NT2/D1 (cell line): ENCODE results near the gene SLC35F3.
A peak's percentile ranks its signal among the peaks of the same experiment; 100 is the strongest.

Experiments used
- DNase-seq: peaks from one replicate; pipeline ENCODE4 v3.0.0-alpha.2; 2011; ENCODE audit warnings: low read depth, low spot score
- H3K27me3 ChIP-seq: 2 replicates; pipeline ENCODE4 v1.6.0; 2011; ENCODE audit warnings: mild to moderate bottlenecking; ENCODE audit not compliant: insufficient read length, insufficient read depth
- H3K36me3 ChIP-seq: 2 replicates; pipeline ENCODE4 v1.6.1; 2011; ENCODE audit warnings: mild to moderate bottlenecking, low read length, mixed read lengths; ENCODE audit not compliant: insufficient read depth, insufficient read length
- H3K4me1 ChIP-seq: 2 replicates; pipeline ENCODE4 v1.5.1; 2011; ENCODE audit not compliant: insufficient read depth, insufficient read length
- H3K4me3 ChIP-seq: 2 replicates; pipeline ENCODE4 v1.5.1; 2011; ENCODE audit warnings: low read depth; ENCODE audit not compliant: insufficient read length
- H3K9ac ChIP-seq: 2 replicates; pipeline ENCODE4 v1.6.0; 2011; ENCODE audit warnings: low read depth; ENCODE audit not compliant: insufficient read length
- H3K9me3 ChIP-seq: 2 replicates; pipeline ENCODE4 v1.5.1; 2011; ENCODE audit warnings: mild to moderate bottlenecking, low read length; ENCODE audit not compliant: insufficient read depth
- SUZ12 ChIP-seq: IDR thresholded peaks from 2 replicates; pipeline ENCODE4 v1.6.1; 2011; ENCODE audit not compliant: insufficient read length, insufficient read depth; ENCODE audit errors: extremely low read depth
- YY1 ChIP-seq: IDR thresholded peaks from 2 replicates; pipeline ENCODE4 v1.6.1; 2011; ENCODE audit not compliant: insufficient read length, insufficient read depth
- ZNF274 ChIP-seq: IDR thresholded peaks from 2 replicates; pipeline ENCODE4 v1.6.1; 2011; ENCODE audit warnings: mild to moderate bottlenecking, low read depth, low read length

SLC35F3 gene

DNA sequence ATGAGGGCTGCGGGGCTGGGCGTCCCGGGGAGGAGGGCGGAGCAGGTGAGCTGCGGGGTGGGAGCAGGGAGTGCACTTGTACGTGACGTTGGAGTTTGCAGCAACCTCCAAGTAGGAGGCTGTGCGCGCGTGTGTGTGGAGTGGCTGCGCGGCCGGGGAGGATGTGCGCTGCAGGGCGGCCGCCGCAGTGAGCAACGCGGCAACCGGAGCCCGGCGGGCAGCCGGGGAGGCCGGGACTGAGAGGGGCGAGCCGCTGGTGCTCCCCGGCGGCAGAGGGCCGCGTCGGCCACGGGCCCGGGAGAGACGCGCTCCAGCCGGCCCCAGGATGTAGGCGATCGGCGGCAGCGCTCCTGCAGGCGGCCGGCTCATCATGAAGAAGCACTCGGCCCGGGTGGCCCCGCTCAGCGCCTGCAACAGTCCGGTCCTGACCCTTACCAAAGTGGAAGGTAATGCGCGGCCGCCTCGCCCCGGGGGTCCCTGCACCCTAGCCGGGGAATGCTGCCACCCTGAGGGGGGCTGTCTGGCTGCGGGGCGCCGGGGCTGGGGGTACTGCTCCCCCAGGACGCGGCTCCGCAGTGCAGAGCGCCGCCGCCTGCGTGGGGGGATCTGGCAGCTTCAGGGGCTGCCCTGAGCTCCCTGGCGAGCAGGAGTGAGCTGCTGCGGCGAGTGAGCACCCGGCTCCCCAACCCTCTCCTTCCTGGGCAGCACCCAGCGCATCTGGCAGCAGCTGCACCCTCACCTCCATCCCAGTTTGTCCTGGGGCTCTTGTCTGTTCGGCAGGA is 309.8 kb downstream of the SLC35F3 start:
- TF ChIP-seq SUZ12 (peak; percentile 37), ZNF274 (no peak)
- Histone ChIP-seq H3K4me1 (peaks cover 6% of the 10 kb centered on the region), H3K9ac (peak overlapping the region; percentile 67), H3K27me3 (peaks cover 36% of the 10 kb centered on the region), H3K4me3 (peak overlapping the region; percentile 67), H3K9me3 (peaks cover 12% of the 10 kb centered on the region), H3K36me3 (no peaks in the 10 kb centered on the region)
- DNase-seq, result peak; percentile 28

DNA sequence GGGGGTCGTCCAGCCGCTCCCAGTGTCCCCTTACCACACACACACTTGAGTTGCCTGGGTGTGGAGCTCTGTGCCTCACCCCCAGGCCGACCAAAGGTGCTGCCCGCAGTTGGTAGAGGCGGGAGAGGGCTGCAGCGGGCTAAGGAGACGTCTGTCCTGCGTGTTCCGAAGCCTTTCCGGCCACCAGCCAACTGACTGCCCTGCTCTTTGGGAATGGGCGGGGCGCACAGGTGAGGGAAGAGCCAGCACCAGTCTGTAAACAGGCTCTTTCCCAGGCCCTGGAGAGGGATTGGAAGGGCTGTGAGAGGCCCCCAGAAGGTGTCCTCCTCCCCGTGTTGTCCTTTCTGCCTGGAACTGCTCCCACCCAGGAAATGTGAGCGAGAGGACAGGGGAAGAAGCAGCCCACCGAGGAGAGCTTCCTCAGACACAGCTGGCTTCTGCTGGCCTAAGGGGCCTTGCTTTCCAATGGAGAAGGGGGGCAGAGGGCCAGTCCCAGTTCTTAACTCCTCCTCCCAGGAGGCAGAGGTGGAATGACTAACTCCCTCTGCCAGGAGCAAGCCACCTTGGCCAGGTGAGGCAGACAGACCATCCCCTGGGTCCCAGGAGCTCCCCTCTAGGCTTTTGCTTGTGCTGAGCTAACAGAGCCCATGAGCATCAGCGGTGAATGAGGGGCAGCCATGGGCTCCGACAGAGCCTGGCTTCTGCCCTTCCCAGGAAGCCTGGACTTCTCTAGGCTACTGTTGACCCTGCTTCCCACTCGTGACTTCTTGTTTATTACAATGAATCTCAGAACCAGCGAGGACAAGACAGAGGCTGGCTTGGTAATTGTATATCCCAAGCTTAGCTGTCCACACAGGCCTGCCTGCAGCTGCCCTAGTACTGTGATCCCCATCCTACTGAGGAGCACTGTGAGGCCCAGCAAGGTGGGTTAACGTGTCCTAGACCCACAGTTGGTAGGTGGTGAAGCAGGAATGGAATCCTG is 310.7 kb downstream of the SLC35F3 start:
- no peak for DNase-seq
- no peaks in the 10 kb centered on the region for H3K36me3 ChIP-seq
- H3K4me1 ChIP-seq, result peaks cover 6% of the 10 kb centered on the region
- peaks cover 36% of the 10 kb centered on the region for H3K27me3 ChIP-seq
- H3K4me3 ChIP-seq, result peak overlapping the region; percentile 67
- TF ChIP-seq YY1 (no peak), SUZ12 (no peak), ZNF274 (no peak)
- H3K9me3 ChIP-seq, result peaks cover 3% of the 10 kb centered on the region; the same call in 1 of the 2 replicates
- peak overlapping the region; percentile 67 for H3K9ac ChIP-seq

DNA sequence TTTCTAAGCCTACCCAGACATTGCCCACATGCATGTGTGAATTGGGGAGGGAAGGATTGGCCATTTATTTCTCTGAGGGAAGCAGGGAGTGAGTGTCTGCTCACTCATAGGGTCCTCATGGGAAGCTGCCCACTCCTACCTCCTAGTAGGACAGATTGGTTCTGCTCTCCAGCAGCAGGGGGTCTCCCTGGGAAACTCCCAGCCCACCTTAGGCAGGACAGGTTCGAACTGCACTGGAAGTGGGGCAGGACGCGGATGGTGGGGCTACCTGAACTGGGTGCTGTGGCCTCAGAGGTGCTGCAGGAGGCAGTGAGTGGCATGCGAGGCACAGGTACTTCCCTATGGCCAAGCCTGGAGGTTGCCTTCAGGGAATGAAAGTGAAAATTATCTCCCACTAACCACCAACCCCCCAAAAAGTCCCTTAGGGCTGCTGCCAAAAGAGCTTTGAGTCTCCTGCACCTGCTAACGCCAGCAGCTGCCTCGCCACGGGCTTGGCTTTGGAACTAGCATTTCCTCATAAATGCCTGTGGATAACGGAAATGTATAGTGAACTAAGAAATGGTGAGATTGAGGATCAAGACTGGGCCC is 311.7 kb downstream of the SLC35F3 start:
- DNase-seq, result no peak
- Histone ChIP-seq H3K9ac (no peak overlapping the region), H3K9me3 (no peaks in the 10 kb centered on the region), H3K4me3 (no peak overlapping the region), H3K36me3 (no peaks in the 10 kb centered on the region), H3K4me1 (peaks cover 6% of the 10 kb centered on the region), H3K27me3 (peaks cover 36% of the 10 kb centered on the region)
- TF ChIP-seq SUZ12 (no peak), YY1 (no peak), ZNF274 (no peak)

DNA sequence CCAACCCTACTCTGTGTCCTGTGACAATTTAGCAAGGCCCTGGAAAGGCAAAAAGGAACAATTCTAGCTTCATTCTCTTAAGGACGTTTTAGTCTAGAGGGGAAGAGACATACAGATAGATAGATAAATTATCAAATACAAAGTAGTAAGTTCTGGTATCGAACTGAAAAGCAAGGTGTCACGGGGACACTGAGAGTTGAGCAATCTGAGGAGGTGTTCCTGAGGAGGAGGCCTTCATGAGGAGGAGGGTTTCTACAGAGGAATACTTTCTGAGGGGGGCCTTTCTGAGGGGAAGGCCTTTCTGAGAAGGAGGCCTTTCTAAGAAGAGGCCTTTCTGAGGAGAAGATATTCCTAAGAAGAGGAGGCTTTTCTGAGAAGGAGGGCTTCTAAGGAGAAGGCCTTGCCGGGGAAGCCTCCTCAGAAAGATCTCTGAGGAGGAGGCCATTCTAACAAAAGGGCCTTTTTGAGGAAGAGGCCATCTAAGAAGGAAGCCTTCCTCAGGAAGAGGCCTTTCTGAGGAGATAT is 312.9 kb downstream of the SLC35F3 start:
- DNase-seq, result no peak
- Histone ChIP-seq H3K36me3 (no peaks in the 10 kb centered on the region), H3K27me3 (peaks cover 36% of the 10 kb centered on the region), H3K9me3 (no peaks in the 10 kb centered on the region), H3K9ac (no peak overlapping the region), H3K4me1 (peaks cover 6% of the 10 kb centered on the region), H3K4me3 (no peak overlapping the region)
- TF ChIP-seq YY1 (no peak), SUZ12 (no peak), ZNF274 (no peak)

DNA sequence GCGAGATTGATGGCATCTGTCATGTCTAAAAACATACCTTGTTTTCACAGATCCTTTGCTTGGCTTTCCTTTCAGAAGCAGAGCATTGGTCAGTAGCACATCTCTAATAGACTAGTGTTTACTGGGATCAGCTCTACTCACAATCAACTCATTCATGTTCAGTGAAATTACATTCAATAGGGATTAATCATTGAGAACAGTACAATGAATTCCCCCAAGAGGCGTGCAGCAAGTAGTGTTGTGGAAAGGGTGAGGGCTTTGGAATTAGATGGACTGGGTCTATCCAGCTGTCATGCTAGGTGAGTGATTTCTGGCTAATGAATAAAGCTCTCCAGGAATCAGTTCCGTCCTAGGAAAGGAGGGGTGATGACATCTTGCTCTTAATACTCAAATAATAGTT is 313.6 kb downstream of the SLC35F3 start:
- TF ChIP-seq YY1 (no peak), SUZ12 (no peak), ZNF274 (no peak)
- peaks cover 32% of the 10 kb centered on the region for H3K27me3 ChIP-seq
- peaks cover 3% of the 10 kb centered on the region for H3K4me1 ChIP-seq
- H3K9ac ChIP-seq, result no peak overlapping the region
- no peaks in the 10 kb centered on the region for H3K9me3 ChIP-seq
- no peak overlapping the region for H3K4me3 ChIP-seq
- DNase-seq, result no peak
- H3K36me3 ChIP-seq, result no peaks in the 10 kb centered on the region

DNA sequence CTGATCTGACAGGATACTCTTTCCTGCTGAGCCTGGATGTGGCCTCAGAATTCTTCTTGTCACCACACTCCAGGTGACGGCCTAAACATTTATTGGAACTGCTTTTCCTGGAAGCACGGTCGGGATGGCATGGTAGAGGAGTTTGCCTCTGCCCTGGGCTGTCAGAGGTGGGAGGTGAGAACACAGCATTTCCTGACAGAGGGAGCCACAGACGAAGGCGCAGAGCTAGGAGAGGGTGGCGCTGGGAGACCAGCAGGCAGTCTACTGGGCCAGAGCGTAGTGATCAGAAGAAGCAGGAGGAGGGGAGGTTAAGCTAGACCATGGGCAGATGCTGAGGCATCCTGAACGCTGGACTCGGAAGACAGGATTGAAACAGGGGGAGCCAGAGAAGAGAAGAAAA is 315.2 kb downstream of the SLC35F3 start:
- TF ChIP-seq YY1 (no peak), ZNF274 (no peak), SUZ12 (no peak)
- H3K27me3 ChIP-seq, result peaks cover 16% of the 10 kb centered on the region
- H3K9me3 ChIP-seq, result no peaks in the 10 kb centered on the region
- no peaks in the 10 kb centered on the region for H3K4me1 ChIP-seq
- no peaks in the 10 kb centered on the region for H3K36me3 ChIP-seq
- H3K4me3 ChIP-seq, result no peak overlapping the region
- H3K9ac ChIP-seq, result no peak overlapping the region
- DNase-seq, result no peak
